ENCODE results near the gene PDXDC1.
A peak's percentile ranks its signal among the peaks of the same experiment; 100 is the strongest.
"Not testable (repeated sequence)": the region's sequence is repeated elsewhere in the genome, so short reads cannot be mapped to it uniquely, and the experiment has no call there.

The PDXDC1 gene

GRCh38 chr16:15041271-15042004, 66.6 kb downstream of the PDXDC1 start:
- H3K27ac ChIP-seq, result no peak overlapping the region
- TF ChIP-seq CTCF (IDR thresholded peaks at IDR 0.05) (no peak), ZFX (IDR thresholded peaks at IDR 0.05; ENCODE audit: borderline replicate concordance) (no peak)

GRCh38 chr16:15043344-15043743, 68.5 kb downstream of the PDXDC1 start:
- H3K27ac ChIP-seq, result no peak overlapping the region
- TF ChIP-seq ZFX (IDR thresholded peaks at IDR 0.05; ENCODE audit: borderline replicate concordance) (no peak), CTCF (IDR thresholded peaks at IDR 0.05) (no peak)

DNA sequence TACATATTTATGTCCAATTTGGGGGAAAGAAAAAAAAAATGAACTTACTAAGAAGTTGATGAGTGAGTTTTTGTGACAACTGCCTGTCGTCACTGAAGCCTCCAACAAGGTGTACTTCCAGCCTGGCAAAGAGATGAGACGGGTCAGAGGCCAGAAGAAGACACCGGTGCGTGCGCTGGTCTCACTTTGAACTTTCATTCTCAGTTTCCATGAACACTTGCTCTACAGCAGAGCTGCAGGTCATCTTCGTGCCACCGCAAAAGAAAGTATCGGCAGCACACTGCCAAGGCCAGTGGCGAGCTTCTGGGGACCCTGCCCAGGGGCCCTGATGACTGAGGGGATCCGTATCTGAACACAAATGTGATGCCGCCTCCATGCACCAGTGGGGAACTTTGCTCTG, 69.5 kb downstream of the PDXDC1 start:
- no peak overlapping the region for H3K27ac ChIP-seq
- TF ChIP-seq ZFX (IDR thresholded peaks at IDR 0.05; ENCODE audit: borderline replicate concordance), result no peak
- TF ChIP-seq CTCF (IDR thresholded peaks at IDR 0.05), result no peak

- not testable (repeated sequence) for H3K27ac ChIP-seq
Measured at GRCh38 chr16:15045270-15045669, 70.4 kb downstream of the PDXDC1 start.

DNA sequence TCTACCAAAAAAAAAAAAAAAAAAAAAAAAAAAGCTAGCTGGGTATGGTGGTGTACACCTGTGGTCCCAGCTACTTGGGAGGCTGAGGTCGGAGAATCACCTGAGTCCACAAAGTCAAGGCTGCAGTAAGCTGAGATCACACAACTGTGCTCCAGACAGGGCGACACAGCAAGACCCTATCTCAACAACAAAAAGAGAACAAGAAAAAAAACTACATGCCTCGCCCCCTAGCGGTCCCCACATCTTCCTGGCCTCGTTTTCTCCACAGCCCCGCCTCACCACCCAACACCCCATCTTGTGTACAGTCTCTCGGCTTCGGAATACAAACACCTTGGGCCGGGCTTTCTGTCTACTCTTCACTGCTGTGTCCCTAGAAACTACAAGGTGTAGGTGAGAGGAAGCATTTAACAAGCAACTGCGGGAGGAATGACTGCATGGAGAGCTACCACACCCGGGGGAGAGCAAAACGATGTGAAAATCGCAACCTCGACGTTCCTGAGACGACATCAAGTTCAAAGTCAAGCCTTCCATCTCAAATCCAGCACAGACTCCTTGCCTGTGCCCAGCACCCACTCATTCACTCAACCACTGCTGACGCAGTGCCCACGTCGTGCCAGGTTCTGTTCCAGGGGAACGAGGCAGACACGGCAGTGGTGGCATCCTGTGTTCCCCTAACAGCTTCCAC, 72.0 kb downstream of the PDXDC1 start:
- peak; percentile 13; the same call in 1 of the 2 replicates for TF ChIP-seq CTCF (IDR thresholded peaks at IDR 0.05)
- no peak for TF ChIP-seq ZFX (IDR thresholded peaks at IDR 0.05; ENCODE audit: borderline replicate concordance)
- H3K27ac ChIP-seq, result no peak overlapping the region

DNA sequence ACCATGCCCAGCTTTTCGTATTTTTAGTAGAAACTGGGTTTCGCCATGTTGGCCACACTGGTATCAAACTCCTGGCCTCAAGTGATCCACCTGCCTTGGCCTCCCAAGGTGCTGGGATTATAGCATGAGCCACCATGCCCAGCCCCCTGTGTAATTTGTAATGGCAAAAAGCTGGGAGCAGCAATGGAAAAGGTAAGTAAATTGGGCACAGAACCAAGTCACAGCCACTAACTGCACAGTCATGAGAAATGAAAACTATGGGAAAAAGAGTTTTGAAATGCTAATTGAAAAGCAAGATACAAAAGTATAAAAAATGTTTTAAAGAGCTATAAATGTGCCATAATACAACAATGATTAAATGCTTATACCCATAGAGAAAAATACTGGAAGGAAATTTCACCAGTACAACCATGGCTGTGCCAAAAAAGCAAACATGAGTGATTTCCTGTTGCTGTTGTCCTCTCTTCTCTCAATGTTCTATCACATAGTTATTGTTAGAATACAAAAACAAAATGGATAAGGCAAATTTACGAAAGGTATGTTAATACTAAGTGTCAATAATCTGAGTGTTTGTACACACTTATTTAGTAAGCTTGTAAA, 74.9 kb downstream of the PDXDC1 start:
- TF ChIP-seq CTCF (IDR thresholded peaks at IDR 0.05) (no peak), ZFX (IDR thresholded peaks at IDR 0.05; ENCODE audit: borderline replicate concordance) (no peak)
- no peak overlapping the region for H3K27ac ChIP-seq

- H3K27ac ChIP-seq, result not testable (repeated sequence)
Measured at GRCh38 chr16:15050440-15050839, 75.6 kb downstream of the PDXDC1 start.

- no peak for TF ChIP-seq CTCF (IDR thresholded peaks at IDR 0.05)
- no peak for TF ChIP-seq ZFX (IDR thresholded peaks at IDR 0.05; ENCODE audit: borderline replicate concordance)
- no peak overlapping the region for H3K27ac ChIP-seq
Measured at GRCh38 chr16:15051387-15051951, 76.6 kb downstream of the PDXDC1 start.
